ENCODE data around the gene SUSD2. TPM values are rescaled to one million over a fixed set of nuclear protein-coding genes. Genes with fewer than 3 reads are reported as not detected.

The SUSD2 gene
- polyA plus RNA-seq, 1 donor (not counting 4 experiments of a cell fraction or from before 2014, with no cell fraction given), result 0.01 TPM

DNA sequence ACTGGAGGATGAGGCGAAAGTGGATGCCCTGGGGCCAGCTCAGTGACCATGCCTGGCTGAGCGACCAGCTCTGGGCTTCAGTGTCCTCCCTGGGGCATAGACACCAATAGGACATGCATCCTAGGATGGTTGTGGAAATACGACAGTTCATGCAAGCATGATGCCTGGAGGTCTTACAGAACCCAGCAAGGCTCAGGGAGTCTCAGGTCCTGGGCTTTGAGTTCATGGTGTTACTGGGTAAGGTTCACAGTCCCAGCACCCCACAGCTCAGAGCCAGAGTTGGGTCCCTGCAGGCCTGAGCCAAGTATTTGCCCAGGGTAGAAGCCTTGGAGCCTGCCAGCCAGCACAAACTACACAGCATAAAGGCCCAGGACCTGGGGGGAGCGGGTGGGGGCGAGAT is 4.2 kb upstream of the SUSD2 start:
- Histone ChIP-seq H3K9ac (ENCODE audit: control insufficient read depth, extremely low read depth, insufficient read depth, low read length) (no peak overlapping the region), H2AFZ (ENCODE audit: control insufficient read depth, low read length) (no peak overlapping the region), H3K4me3 (ENCODE audit: control insufficient read depth in 2 of 3, extremely low read depth in 1 of 3, insufficient read depth in 2 of 3, low read depth in 1 of 3, low read length in 3 of 3) (no peak overlapping the region), H3K9me1 (ENCODE audit: control insufficient read depth, extremely low read depth, insufficient read depth, low read length) (no peaks in the 10 kb centered on the region), H3K27ac (ENCODE audit: control insufficient read depth, insufficient read depth, low read length) (no peak overlapping the region), H3K9me3 (ENCODE audit: control insufficient read depth, low read depth, low read length) (no peaks in the 10 kb centered on the region), H3K36me3 (ENCODE audit: control insufficient read depth in 2 of 2, extremely low read depth in 1 of 2, insufficient read depth in 2 of 2, low read length in 2 of 2) (peaks cover 4 to 6% of the 10 kb centered on the region in 2 experiments), H3K4me2 (ENCODE audit: control insufficient read depth, extremely low read depth, insufficient read depth, low read depth, low read length) (no peak overlapping the region), H3K4me1 (ENCODE audit: control insufficient read depth, extremely low read depth, insufficient read depth, low read length) (no peaks in the 10 kb centered on the region), H3K79me2 (ENCODE audit: control insufficient read depth, insufficient read depth, low read length) (no peaks in the 10 kb centered on the region), H3K27me3 (ENCODE audit: control insufficient read depth, extremely low read depth, insufficient read depth, low read length) (no peaks in the 10 kb centered on the region), H4K20me1 (ENCODE audit: control insufficient read depth, extremely low read depth, insufficient read depth, low read length) (no peaks in the 10 kb centered on the region)
- dilution Hi-C loops (cut with MboI; ENCODE audit: extremely low pct_ligation_motif_present, low sequenced_read_pairs), result no loop called here
- FAIRE-seq (no peak), DNase-seq (ENCODE audit: low read depth, low spot score) (no peak)
- TF ChIP-seq EZH2 (IDR thresholded peaks at IDR 0.05; ENCODE audit: low read length), result no peak
- TF ChIP-seq, protein P1, sequence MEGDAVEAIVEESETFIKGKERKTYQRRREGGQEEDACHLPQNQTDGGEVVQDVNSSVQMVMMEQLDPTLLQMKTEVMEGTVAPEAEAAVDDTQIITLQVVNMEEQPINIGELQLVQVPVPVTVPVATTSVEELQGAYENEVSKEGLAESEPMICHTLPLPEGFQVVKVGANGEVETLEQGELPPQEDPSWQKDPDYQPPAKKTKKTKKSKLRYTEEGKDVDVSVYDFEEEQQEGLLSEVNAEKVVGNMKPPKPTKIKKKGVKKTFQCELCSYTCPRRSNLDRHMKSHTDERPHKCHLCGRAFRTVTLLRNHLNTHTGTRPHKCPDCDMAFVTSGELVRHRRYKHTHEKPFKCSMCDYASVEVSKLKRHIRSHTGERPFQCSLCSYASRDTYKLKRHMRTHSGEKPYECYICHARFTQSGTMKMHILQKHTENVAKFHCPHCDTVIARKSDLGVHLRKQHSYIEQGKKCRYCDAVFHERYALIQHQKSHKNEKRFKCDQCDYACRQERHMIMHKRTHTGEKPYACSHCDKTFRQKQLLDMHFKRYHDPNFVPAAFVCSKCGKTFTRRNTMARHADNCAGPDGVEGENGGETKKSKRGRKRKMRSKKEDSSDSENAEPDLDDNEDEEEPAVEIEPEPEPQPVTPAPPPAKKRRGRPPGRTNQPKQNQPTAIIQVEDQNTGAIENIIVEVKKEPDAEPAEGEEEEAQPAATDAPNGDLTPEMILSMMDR (optimal IDR thresholded peaks at IDR 0.05 in 1 of 3, IDR thresholded peaks at IDR 0.05 in 1 of 3, conservative IDR thresholded peaks at IDR 0.05 in 1 of 3; ENCODE audit: extremely low read depth in 1 of 3, insufficient read depth in 2 of 3, low read length in 3 of 3), result no peak

DNA sequence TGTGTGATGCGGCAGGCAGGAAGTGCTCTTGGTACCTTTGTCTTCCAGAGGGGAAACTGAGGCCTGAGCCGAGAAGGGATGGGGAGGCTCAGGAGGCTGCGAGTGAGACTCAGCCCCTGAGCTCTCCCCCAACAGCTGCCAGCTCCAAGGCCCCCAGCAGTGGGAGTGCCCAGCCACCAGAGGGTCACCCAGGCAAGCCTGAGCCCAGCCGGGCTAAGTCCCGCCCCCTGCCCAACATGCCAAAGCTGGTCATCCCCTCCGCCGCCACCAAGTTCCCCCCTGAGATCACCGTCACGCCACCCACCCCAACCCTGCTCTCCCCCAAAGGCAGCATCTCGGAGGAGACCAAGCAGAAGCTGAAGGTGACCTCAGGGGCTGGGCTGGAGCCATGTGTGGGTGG is 3.8 kb upstream of the SUSD2 start:
- Histone ChIP-seq H2AFZ (ENCODE audit: control insufficient read depth, low read length) (no peak overlapping the region), H4K20me1 (ENCODE audit: control insufficient read depth, extremely low read depth, insufficient read depth, low read length) (no peaks in the 10 kb centered on the region), H3K9ac (ENCODE audit: control insufficient read depth, extremely low read depth, insufficient read depth, low read length) (no peak overlapping the region), H3K9me1 (ENCODE audit: control insufficient read depth, extremely low read depth, insufficient read depth, low read length) (no peaks in the 10 kb centered on the region), H3K27me3 (ENCODE audit: control insufficient read depth, extremely low read depth, insufficient read depth, low read length) (no peaks in the 10 kb centered on the region), H3K4me3 (ENCODE audit: control insufficient read depth in 2 of 3, extremely low read depth in 1 of 3, insufficient read depth in 2 of 3, low read depth in 1 of 3, low read length in 3 of 3) (no peak overlapping the region), H3K9me3 (ENCODE audit: control insufficient read depth, low read depth, low read length) (no peaks in the 10 kb centered on the region), H3K79me2 (ENCODE audit: control insufficient read depth, insufficient read depth, low read length) (no peaks in the 10 kb centered on the region), H3K36me3 (ENCODE audit: control insufficient read depth in 2 of 2, extremely low read depth in 1 of 2, insufficient read depth in 2 of 2, low read length in 2 of 2) (peaks cover 4 to 6% of the 10 kb centered on the region in 2 experiments), H3K27ac (ENCODE audit: control insufficient read depth, insufficient read depth, low read length) (no peak overlapping the region), H3K4me1 (ENCODE audit: control insufficient read depth, extremely low read depth, insufficient read depth, low read length) (no peaks in the 10 kb centered on the region), H3K4me2 (ENCODE audit: control insufficient read depth, extremely low read depth, insufficient read depth, low read depth, low read length) (no peak overlapping the region)
- TF ChIP-seq EZH2 (IDR thresholded peaks at IDR 0.05; ENCODE audit: low read length), result no peak
- TF ChIP-seq, protein P1 (optimal IDR thresholded peaks at IDR 0.05 in 1 of 3, IDR thresholded peaks at IDR 0.05 in 1 of 3, conservative IDR thresholded peaks at IDR 0.05 in 1 of 3; ENCODE audit: extremely low read depth in 1 of 3, insufficient read depth in 2 of 3, low read length in 3 of 3), result no peak
- DNase-seq (ENCODE audit: low read depth, low spot score) (no peak), FAIRE-seq (no peak)
- dilution Hi-C loops (cut with MboI; ENCODE audit: extremely low pct_ligation_motif_present, low sequenced_read_pairs), result no loop called here

Data from keratinocyte (primary cell).